ENCODE data around the gene DPY19L3.

DNA sequence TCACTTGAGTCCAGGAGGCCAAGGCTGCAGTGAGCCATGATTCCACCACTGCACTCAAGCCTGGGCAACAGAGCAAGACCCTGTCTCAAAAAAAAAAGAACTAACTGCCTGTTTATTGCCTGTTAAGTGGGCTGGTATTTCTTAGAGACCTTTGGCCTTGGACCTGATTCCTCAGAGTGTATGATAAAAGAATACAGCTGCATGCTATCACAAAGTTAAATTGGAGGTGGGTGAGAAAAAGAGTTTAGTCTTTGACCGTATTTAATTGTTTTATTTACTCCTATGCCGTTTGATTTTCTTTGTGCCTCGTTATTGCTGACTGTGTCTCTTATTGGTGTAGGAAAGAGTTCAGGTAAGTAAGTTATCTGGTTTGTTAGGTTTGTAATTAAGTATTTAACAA lies 25.3 kb upstream of the DPY19L3 start:
- TF ChIP-seq, protein P1, sequence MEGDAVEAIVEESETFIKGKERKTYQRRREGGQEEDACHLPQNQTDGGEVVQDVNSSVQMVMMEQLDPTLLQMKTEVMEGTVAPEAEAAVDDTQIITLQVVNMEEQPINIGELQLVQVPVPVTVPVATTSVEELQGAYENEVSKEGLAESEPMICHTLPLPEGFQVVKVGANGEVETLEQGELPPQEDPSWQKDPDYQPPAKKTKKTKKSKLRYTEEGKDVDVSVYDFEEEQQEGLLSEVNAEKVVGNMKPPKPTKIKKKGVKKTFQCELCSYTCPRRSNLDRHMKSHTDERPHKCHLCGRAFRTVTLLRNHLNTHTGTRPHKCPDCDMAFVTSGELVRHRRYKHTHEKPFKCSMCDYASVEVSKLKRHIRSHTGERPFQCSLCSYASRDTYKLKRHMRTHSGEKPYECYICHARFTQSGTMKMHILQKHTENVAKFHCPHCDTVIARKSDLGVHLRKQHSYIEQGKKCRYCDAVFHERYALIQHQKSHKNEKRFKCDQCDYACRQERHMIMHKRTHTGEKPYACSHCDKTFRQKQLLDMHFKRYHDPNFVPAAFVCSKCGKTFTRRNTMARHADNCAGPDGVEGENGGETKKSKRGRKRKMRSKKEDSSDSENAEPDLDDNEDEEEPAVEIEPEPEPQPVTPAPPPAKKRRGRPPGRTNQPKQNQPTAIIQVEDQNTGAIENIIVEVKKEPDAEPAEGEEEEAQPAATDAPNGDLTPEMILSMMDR (IDR thresholded peaks at IDR 0.05), result no peak
- no peak for TF ChIP-seq POLR2A (IDR thresholded peaks at IDR 0.05)
